SH-SY5Y (cell line): ENCODE data around the gene CIITA.

Experiments used
- GATA2 ChIP-seq: IDR thresholded peaks from 2 replicates; pipeline ENCODE4 v1.6.1; 2011; ENCODE audit warnings: mild to moderate bottlenecking, low read depth, low read length
- GATA3 ChIP-seq: IDR thresholded peaks from 2 replicates; pipeline ENCODE4 v1.6.1; 2011; ENCODE audit warnings: low read depth, mild to moderate bottlenecking, low read length, moderate library complexity

DNA sequence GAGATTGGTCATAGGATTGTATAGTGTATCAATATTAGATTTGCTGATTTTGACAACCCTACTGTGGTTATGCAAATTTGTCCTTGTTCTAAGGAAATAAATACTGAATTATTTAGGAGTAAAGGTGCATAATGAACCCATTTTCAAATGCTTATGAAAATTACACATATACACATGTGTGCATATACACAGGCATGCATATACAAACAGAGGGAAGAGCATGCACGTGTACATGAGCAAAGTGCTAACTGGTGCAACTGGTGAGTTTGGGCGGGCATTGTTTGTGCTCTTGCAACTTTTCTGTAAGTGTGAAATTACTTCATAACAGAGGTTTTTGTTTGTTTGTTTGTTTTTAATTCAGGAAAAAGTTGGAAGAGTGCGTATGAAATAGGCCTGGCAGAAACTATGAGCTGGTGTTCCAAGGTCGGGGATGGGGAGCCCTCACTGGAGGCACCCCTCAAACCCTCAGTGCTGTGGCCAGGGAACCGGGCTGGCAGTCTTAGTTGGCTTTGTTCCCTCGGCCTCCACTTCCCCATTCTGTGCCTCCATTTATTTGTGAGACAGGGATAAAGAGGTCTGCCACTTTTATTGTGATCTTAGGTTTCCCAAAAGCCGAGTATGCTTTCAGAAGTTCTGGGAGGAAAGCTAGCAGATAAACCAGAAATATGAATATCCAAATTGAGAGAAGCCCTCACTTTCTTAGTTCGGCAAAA is 59.4 kb downstream of the CIITA start:
- TF ChIP-seq GATA3 (no peak), GATA2 (no peak)
